OCI-LY3 (cell line): ENCODE data around the gene DAB1.

Source experiments
- CTCF ChIP-seq: fragments of 200-600, 300-600 bp; sonication (generic); IDR thresholded peaks from 2 replicates; pipeline ENCODE4 v1.5.1; 2014; ENCODE audit warnings: antibody characterized with exemption, low read length, low read depth
- EZH2phosphoT487 ChIP-seq: fragments of 200-600 bp; shearing (Covaris generic); IDR thresholded peaks from 2 replicates; pipeline ENCODE4 v1.6.1; 2018; ENCODE audit warnings: antibody characterized with exemption, mixed run types, low read depth

GRCh38 chr1:57295326-57295725, 128.5 kb downstream of the DAB1 start:
- TF ChIP-seq CTCF (no peak), EZH2phosphoT487 (no peak)
